OCI-LY7 (cell line): Measurements from ENCODE around the gene IFNG. TPM values are rescaled to one million over a fixed set of nuclear protein-coding genes. Genes with fewer than 3 reads are reported as not detected.

Source experiments
- BruUV-seq: library from RNA; stranded (reverse); fragments of 400-500 nt; replicated peaks from 2 replicates; lab custom pipeline; 2021; lab: Mats Ljungman, UMichigan
- CTCF ChIA-PET: fragments of 300-600 bp; sonication (Branson Sonifier 250); formaldehyde crosslinking; loops from one replicate; lab custom pipeline; 2022; ENCODE audit warnings: antibody characterized with exemption; ENCODE audit not compliant: unreplicated experiment; lab: Charles Lee
- POLR2A ChIA-PET: fragments of 300-600 bp; sonication (Branson Sonifier 250); formaldehyde crosslinking; loops from one replicate; lab custom pipeline; 2022; ENCODE audit warnings: antibody characterized with exemption; lab: Charles Lee
- DNase-seq: peaks from one replicate; pipeline ENCODE4 v3.0.0-alpha.2; 2015; ENCODE audit warnings: low spot score
- H2AFZ ChIP-seq: fragments of 200-600 bp; sonication (generic), shearing (Covaris generic); 2 replicates; pipeline ENCODE4 v1.6.1; 2014; ENCODE audit warnings: mild to moderate bottlenecking, antibody characterized with exemption, low read length, moderate library complexity
- H3K27ac ChIP-seq: fragments of 200-600 bp; sonication (generic); 2 replicates; pipeline ENCODE4 v1.5.1; 2014; ENCODE audit warnings: mixed run types, low read depth, mild to moderate bottlenecking, moderate library complexity, low read length, inconsistent platforms; ENCODE audit not compliant: poor library complexity, severe bottlenecking
- H3K36me3 ChIP-seq: fragments of 200-600 bp; sonication (generic); 2 replicates; pipeline ENCODE4 v1.6.1; 2014; ENCODE audit warnings: mild to moderate bottlenecking, antibody characterized with exemption, low read length, moderate library complexity, mixed read lengths; ENCODE audit not compliant: insufficient read depth
- H3K4me1 ChIP-seq: fragments of 200-600 bp; sonication (generic); 2 replicates; pipeline ENCODE4 v1.5.1; 2014; ENCODE audit warnings: mild to moderate bottlenecking, low read length; ENCODE audit not compliant: insufficient read depth, poor library complexity, severe bottlenecking
- H3K4me2 ChIP-seq: fragments of 200-600 bp; sonication (generic); 2 replicates; pipeline ENCODE4 v1.6.1; 2014; ENCODE audit warnings: mild to moderate bottlenecking, low read length
- H3K4me3 ChIP-seq: fragments of 200-600 bp; sonication (generic); 2 replicates; pipeline ENCODE4 v1.5.1; 2014; ENCODE audit warnings: mild to moderate bottlenecking, low read depth, low read length; ENCODE audit not compliant: poor library complexity, severe bottlenecking
- H3K79me2 ChIP-seq: fragments of 200-600 bp; sonication (generic); 2 replicates; pipeline ENCODE4 v1.6.1; 2016; ENCODE audit warnings: low read depth, mild to moderate bottlenecking, low read length, moderate library complexity, mixed read lengths; ENCODE audit not compliant: insufficient read depth
- H3K9me2 ChIP-seq: fragments of 200-600 bp; sonication (generic); 2 replicates; pipeline ENCODE4 v1.6.1; 2016; ENCODE audit warnings: mild to moderate bottlenecking, low read length, mixed read lengths; ENCODE audit not compliant: insufficient read depth
- H3K9me3 ChIP-seq: fragments of 200-600 bp; sonication (generic); 2 replicates; pipeline ENCODE4 v1.6.1; 2014; ENCODE audit warnings: mild to moderate bottlenecking, mixed run types, low read length, mixed read lengths
- H4K20me1 ChIP-seq: fragments of 200-600 bp; sonication (generic); 2 replicates; pipeline ENCODE4 v1.6.1; 2014; ENCODE audit warnings: mild to moderate bottlenecking, antibody characterized with exemption, low read length, moderate library complexity, mixed read lengths; ENCODE audit not compliant: insufficient read depth
- CTCF ChIP-seq: fragments of 200-600 bp; sonication (generic); conservative IDR thresholded peaks from 2 replicates; pipeline ENCODE4 v1.5.1; 2014; ENCODE audit warnings: mild to moderate bottlenecking, antibody characterized with exemption, low read length, moderate library complexity, mixed read lengths
- EZH2phosphoT487 ChIP-seq: fragments of 200-600 bp; sonication (generic); IDR thresholded peaks from 2 replicates; pipeline ENCODE4 v1.6.1; 2018; ENCODE audit warnings: low read depth, borderline replicate concordance, mild to moderate bottlenecking, mixed run types, antibody characterized with exemption, low read length, moderate library complexity, mixed read lengths
- intact Hi-C: fragments of 100-400 bp; cut with micrococcal nuclease; formaldehyde crosslinking; loops from one replicate; pipeline ENCODE4 v1.10.0; 2022; ENCODE audit not compliant: unreplicated experiment
- total RNA-seq, 2 experiments: library from RNA; depleted of rRNA in 1 of 2; stranded (reverse); fragments of >200 nt in 1 of 2; shearing (Covaris generic) in 1 of 2; gene quantifications; 2 replicates each; pipeline ENCODE4 v1.2.3, GENCODE V29; 2014 to 2022

Gene IFNG
- total RNA-seq, 2 experiments from 2014 or later: not detected

GRCh38 chr12:68180792-68181744 lies 21.5 kb upstream of the IFNG start:
- CTCF ChIA-PET: no interaction called here
- no peaks in the 10 kb centered on the region for H3K9me3 ChIP-seq
- TF ChIP-seq CTCF (no peak), EZH2phosphoT487 (no peak)
- BruUV-seq: no TSS peak
- no peaks in the 10 kb centered on the region for H3K9me2 ChIP-seq
- peak overlapping the region; percentile 66 for H3K27ac ChIP-seq
- peak overlapping the region; percentile 14; the same call in 1 of the 2 replicates for H2AFZ ChIP-seq
- no peaks in the 10 kb centered on the region for H3K79me2 ChIP-seq
- intact Hi-C loops: no loop called here
- H3K36me3 ChIP-seq: peaks cover 5% of the 10 kb centered on the region; the same call in 1 of the 2 replicates
- POLR2A ChIA-PET: interaction anchor here (0.7 to 1.7 kb wide), 11 partner anchors 8 to 429 kb away, joined by 3 to 7 read pairs (median 4); no protein-coding TSS in a partner anchor
- DNase-seq: peak; percentile 88
- no peak overlapping the region for H3K4me3 ChIP-seq
- peak overlapping the region; percentile 49 for H3K4me2 ChIP-seq
- H3K4me1 ChIP-seq: peaks cover 47% of the 10 kb centered on the region
- H4K20me1 ChIP-seq: no peaks in the 10 kb centered on the region

GRCh38 chr12:68178774-68179439 lies 19.4 kb upstream of the IFNG start:
- POLR2A ChIA-PET: interaction anchor here (0.5 kb wide), 1 partner anchor 988 kb away, joined by 3 read pairs; no protein-coding TSS in a partner anchor
- intact Hi-C loops: no loop called here
- no peak overlapping the region for H2AFZ ChIP-seq
- H3K4me3 ChIP-seq: no peak overlapping the region
- TF ChIP-seq EZH2phosphoT487 (no peak), CTCF (no peak)
- H3K36me3 ChIP-seq: peaks cover 5% of the 10 kb centered on the region; the same call in 1 of the 2 replicates
- CTCF ChIA-PET: no interaction called here
- no peaks in the 10 kb centered on the region for H3K9me3 ChIP-seq
- no peak for DNase-seq
- no peak overlapping the region for H3K4me2 ChIP-seq
- BruUV-seq: no TSS peak
- H3K4me1 ChIP-seq: peaks cover 50% of the 10 kb centered on the region
- H3K27ac ChIP-seq: no peak overlapping the region
- no peaks in the 10 kb centered on the region for H3K9me2 ChIP-seq
- no peaks in the 10 kb centered on the region for H3K79me2 ChIP-seq
- no peaks in the 10 kb centered on the region for H4K20me1 ChIP-seq
